Activated CD8-positive, alpha-beta memory T cell treated with anti-CD3 and anti-CD28 coated beads for 4 hours (primary cell): Measurements from ENCODE around the gene ARL14.

Experiments used
- DNase-seq, 2 donors: peaks; one replicate each; pipeline ENCODE4 v3.0.0-alpha.2; 2020; ENCODE audit warnings: low read depth in 2 of 2

ARL14 gene

GRCh38 chr3:160722331-160722730 lies 45.4 kb downstream of the ARL14 start:
- no peak for DNase-seq

GRCh38 chr3:160725338-160725737 lies 48.4 kb downstream of the ARL14 start:
- DNase-seq, result no peak
